Body of pancreas (tissue), 4 donors: ENCODE data around the gene TP53BP2. TPM values are rescaled to one million over a fixed set of nuclear protein-coding genes. Genes with fewer than 3 reads are reported as not detected.
A peak's percentile ranks its signal among the peaks of the same experiment; 100 is the strongest.

ENCODE experiments used
- ATAC-seq: fragments of 150-250 bp; one replicate; pipeline ENCODE4 v1.9.1; 2016
- DNase-seq, 4 donors: peaks; one replicate each; pipeline ENCODE4 v3.0.0-alpha.2; 2019
- H3K27ac ChIP-seq, 4 donors: fragments of 200-600 bp; sonication (generic); 1 replicate in 3 of 4; 2 replicates in 1 of 4; pipeline versions ENCODE4 v1.5.1 to v1.6.1; 2016 to 2019; ENCODE audit warnings: mild to moderate bottlenecking in 1 of 4, mixed read lengths in 1 of 4, moderate library complexity in 1 of 4
- H3K27me3 ChIP-seq, 2 donors: fragments of 200-600 bp; sonication (generic); one replicate each; pipeline ENCODE4 v1.6.0; 2016; ENCODE audit warnings: mild to moderate bottlenecking in 1 of 2
- H3K36me3 ChIP-seq, 2 donors: fragments of 200-600 bp; sonication (generic); replicated peaks in 1 of 2; 2 replicates each; pipeline ENCODE4 v1.5.1; 2016; ENCODE audit warnings: low read depth in 2 of 2; ENCODE audit not compliant: insufficient read depth in 1 of 2
- H3K4me1 ChIP-seq: fragments of 200-600 bp; sonication (generic); one replicate; pipeline ENCODE4 v1.6.0; 2016
- H3K4me3 ChIP-seq, 2 donors: fragments of 200-600 bp; sonication (generic); 1 replicate in 1 of 2; 2 replicates in 1 of 2; pipeline ENCODE4 v1.5.1; 2016 to 2019
- H3K9me3 ChIP-seq, 3 donors: fragments of 200-600 bp; sonication (generic); 1 replicate in 2 of 3; 2 replicates in 1 of 3; pipeline ENCODE4 v1.5.1; 2016
- CTCF ChIP-seq, 7 experiments: fragments of 450-650 bp in 4 of 7; fragments of 200-600 bp in 3 of 7; sonication (generic) in 3 of 7; IDR thresholded peaks; one replicate each; pipeline ENCODE4 v1.5.1; 2016 to 2019; ENCODE audit warnings: antibody characterized with exemption in 7 of 7
- POLR2A ChIP-seq, 3 donors: fragments of 450-650 bp; IDR thresholded peaks; one replicate each; pipeline ENCODE4 v1.6.1; 2016; ENCODE audit warnings: antibody characterized with exemption in 3 of 3, mild to moderate bottlenecking in 2 of 3
- WGBS, 2 donors: methylation state at CpG; one replicate each; pipeline ENCODE4 v1.1.5; 2017; 5-methylcytosine and 5-hydroxymethylcytosine counted together
- intact Hi-C: fragments of 100-400 bp; cut with DNase I; formaldehyde crosslinking; loops from one replicate; pipeline ENCODE4 v1.15.1; 2023
- total RNA-seq, 2 donors: library from RNA; depleted of rRNA; stranded (reverse); fragments of >200 nt; gene quantifications; one replicate each; pipeline ENCODE4 v1.1.0, GENCODE V29; 2016

The TP53BP2 gene
- total RNA-seq, 2 donors from 2014 or later = 22.3 to 30.0 TPM

- intact Hi-C loops = no loop called here
- no peaks in the 10 kb centered on the region for H3K36me3 ChIP-seq
- H3K4me1 ChIP-seq = peaks cover 58% of the 10 kb centered on the region
- ATAC-seq (no peak), DNase-seq (no peak)
- TF ChIP-seq CTCF (IDR thresholded peaks at IDR 0.05) = no peak
- no peak for TF ChIP-seq POLR2A (IDR thresholded peaks at IDR 0.05)
- no peak overlapping the region for H3K27ac ChIP-seq
- WGBS, 2 donors = 73 to 86% methylated on average over 2 of the region's 2 CpGs
- no peaks in the 10 kb centered on the region for H3K27me3 ChIP-seq
- H3K9me3 ChIP-seq = no peaks in the 10 kb centered on the region
- H3K4me3 ChIP-seq = no peak overlapping the region
These were observed 10.0 kb downstream of the TP53BP2 start for GRCh38 chr1:223835754-223836153.

GRCh38 chr1:223834660-223835263 lies 11.0 kb downstream of the TP53BP2 start:
- Histone ChIP-seq H3K27me3 (no peaks in the 10 kb centered on the region), H3K9me3 (no peaks in the 10 kb centered on the region), H3K4me1 (peaks cover 52% of the 10 kb centered on the region), H3K27ac (no peak overlapping the region), H3K4me3 (no peak overlapping the region), H3K36me3 (no peaks in the 10 kb centered on the region)
- TF ChIP-seq POLR2A (IDR thresholded peaks at IDR 0.05) = no peak
- no peak for TF ChIP-seq CTCF (IDR thresholded peaks at IDR 0.05)
- no peak for DNase-seq
- ATAC-seq = no peak
- 46 to 61% methylated on average over 3 of the region's 3 CpGs for WGBS, 2 donors
- intact Hi-C loops = no loop called here

GRCh38 chr1:223833948-223834347 lies 11.8 kb downstream of the TP53BP2 start:
- Histone ChIP-seq H3K4me3 (no peak overlapping the region), H3K27me3 (no peaks in the 10 kb centered on the region), H3K36me3 (no peaks in the 10 kb centered on the region), H3K4me1 (peaks cover 52% of the 10 kb centered on the region), H3K27ac (no peak overlapping the region), H3K9me3 (no peaks in the 10 kb centered on the region)
- intact Hi-C loops = no loop called here
- 78 to 81% methylated on average over 2 of the region's 2 CpGs for WGBS, 2 donors
- TF ChIP-seq POLR2A (IDR thresholded peaks at IDR 0.05) (no peak), CTCF (IDR thresholded peaks at IDR 0.05) (no peak)
- ATAC-seq = no peak
- DNase-seq = no peak

- Histone ChIP-seq H3K4me3 (no peak overlapping the region), H3K9me3 (no peaks in the 10 kb centered on the region), H3K36me3 (no peaks in the 10 kb centered on the region), H3K4me1 (peaks cover 41% of the 10 kb centered on the region), H3K27me3 (no peaks in the 10 kb centered on the region), H3K27ac (peak overlapping the region in 3 of 4 donors; percentile 21 to 75 (median 63))
- DNase-seq (peak in 1 of 4 donors; percentile 33), ATAC-seq (no peak)
- TF ChIP-seq POLR2A (IDR thresholded peaks at IDR 0.05) (no peak), CTCF (IDR thresholded peaks at IDR 0.05) (no peak)
- intact Hi-C loops = no loop called here
- 41 to 59% methylated on average over 3 of the region's 3 CpGs for WGBS, 2 donors
These were observed 13.2 kb downstream of the TP53BP2 start for GRCh38 chr1:223832637-223832943.
